Cardiac atrium fibroblast (primary cell): ENCODE data around the gene ZMPSTE24. TPM values are rescaled to one million over a fixed set of nuclear protein-coding genes. Genes with fewer than 3 reads are reported as not detected.

Source experiments
- total RNA-seq: library from RNA; depleted of rRNA; stranded (reverse); fragments of >200 nt; gene quantifications from 2 replicates; pipeline ENCODE4 v1.2.3, GENCODE V29; 2015

ZMPSTE24 gene
- 45.9 and 61.9 TPM in 2 replicates for total RNA-seq

DNA sequence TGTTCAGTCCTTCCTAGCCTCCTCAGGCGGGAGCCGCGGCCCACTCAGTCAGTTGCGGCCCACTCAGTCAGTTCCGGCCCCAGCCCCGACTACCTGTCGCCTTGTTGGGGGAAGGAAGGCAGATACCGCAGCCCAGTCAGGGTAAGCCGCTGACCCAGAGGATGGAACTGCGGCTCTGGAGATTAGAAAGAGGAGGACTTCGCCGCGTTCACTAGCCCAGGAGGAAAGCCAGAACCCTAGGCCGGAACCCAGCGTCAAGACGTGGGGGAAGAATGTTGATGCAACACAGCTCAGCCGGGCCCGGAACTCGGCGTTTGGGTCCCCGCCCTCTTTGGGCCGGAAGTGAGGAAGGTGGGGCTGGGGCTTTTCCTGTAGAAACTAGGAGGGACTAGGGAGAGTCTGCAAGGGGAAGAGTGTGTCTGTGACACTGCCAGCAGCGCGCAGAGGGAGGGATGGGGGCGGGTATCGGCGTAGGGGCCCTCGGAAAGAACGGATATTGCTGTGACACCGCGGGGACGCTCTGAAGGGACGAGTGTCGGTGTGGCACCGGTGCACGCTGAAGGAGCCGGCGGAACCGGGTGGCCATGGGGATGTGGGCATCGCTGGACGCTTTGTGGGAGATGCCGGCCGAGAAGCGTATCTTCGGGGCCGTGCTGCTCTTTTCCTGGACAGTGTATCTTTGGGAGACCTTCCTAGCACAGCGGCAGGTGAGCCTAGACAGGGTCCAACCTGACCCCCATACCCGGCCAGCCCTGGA, at the start of gene ZMPSTE24:
ZMPSTE24 (plus strand) TSS at position 549 of the 757 bp plus-strand sequence; CDS start at position 585, 36 bp downstream.

DNA sequence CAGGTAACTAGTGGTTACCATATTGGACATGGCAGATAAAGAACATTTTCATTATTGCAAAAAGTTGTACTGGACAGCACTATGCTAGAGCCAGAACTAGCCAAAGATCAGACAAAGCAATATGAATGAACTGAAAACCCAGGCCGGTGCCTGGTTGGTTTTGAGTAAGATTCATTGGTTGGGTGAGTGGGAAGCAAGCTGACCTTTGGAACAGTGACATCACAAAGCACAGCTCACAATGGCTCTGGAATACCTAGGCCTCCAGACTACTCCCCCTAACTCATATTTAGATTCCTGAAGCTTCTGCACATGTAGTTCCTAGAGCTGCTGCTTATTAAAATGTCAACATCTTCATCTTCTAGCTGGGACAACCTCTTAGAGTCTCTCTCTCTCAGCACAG, 10.4 kb upstream of the ZMPSTE24 start, which contains the start of gene TMCO2:
TMCO2 (plus strand) TSS at position 283 of the 400 bp plus-strand sequence; CDS start at position 340, 57 bp downstream.

DNA sequence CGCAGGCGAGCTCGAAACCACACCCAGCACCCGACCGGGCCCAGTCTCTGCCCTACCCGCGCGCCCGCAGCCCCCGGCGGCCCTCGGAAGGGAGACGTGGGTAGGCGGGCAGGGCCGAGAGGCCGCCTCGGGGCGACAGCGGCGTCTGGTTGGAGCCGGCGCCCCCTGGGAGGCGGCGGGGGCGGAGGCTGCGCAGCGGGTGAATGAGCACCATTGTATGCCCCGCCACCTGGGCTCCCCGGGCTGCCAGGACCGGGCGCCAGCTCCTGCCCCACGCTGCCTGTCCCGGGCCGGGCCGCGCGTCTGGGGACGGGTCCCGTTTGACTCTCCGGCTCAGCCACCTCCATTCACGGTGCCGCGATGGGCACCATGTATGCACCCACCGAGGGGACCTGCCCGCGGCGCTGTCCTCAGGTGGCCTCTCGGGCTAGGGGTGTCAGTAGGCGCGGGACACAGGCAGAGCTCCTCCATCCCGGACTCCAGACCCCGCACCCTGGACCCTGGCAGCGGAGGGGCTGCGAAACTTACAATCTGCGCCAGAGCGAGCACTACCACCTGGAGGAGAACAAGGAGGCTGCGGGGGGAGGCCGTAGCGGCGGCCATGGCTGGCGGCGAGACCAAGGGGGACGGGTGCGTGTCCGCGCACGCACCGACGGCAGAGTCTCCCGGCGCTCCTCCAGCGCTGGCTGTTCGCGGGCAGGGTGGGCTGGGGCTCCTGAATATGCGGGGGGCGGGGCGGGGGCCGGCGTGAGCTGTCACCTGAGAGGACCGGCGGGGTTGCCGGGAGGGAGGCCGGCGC, 58.8 kb downstream of the ZMPSTE24 start, which contains the start of gene COL9A2:
COL9A2 (minus strand) TSS at position 692 of the 799 bp plus-strand sequence; CDS start at position 603, 89 bp downstream.

Other genes starting within 250 kb of the ZMPSTE24 start
- 435 and 437 TPM in 2 replicates for gene CAP1, start 217.5 kb upstream of the ZMPSTE24 start, total RNA-seq
- gene PPT1, start 161.0 kb upstream of the ZMPSTE24 start, total RNA-seq, result 46.3 and 49.1 TPM in 2 replicates
- gene RLF, start 96.8 kb upstream of the ZMPSTE24 start, total RNA-seq, result 14.1 and 15.1 TPM in 2 replicates
- gene TMCO2, start 10.3 kb upstream of the ZMPSTE24 start, total RNA-seq, result 2.7 TPM in 1 of 2 replicates, not detected in the other
- gene COL9A2, start 59.0 kb downstream of the ZMPSTE24 start, total RNA-seq, result 1.5 and 2.0 TPM in 2 replicates
- gene SMAP2, start 115.5 kb downstream of the ZMPSTE24 start, total RNA-seq, result 22.7 and 26.4 TPM in 2 replicates
- 2.3 and 3.9 TPM in 2 replicates for gene ZFP69B, start 192.2 kb downstream of the ZMPSTE24 start, total RNA-seq
- 0.54 and 1.6 TPM in 2 replicates for gene ZFP69, start 219.1 kb downstream of the ZMPSTE24 start, total RNA-seq